ENCODE results near the gene VCAN.

Gene VCAN

GRCh38 chr5:83572271-83572670, 100.7 kb downstream of the VCAN start:
- TF ChIP-seq SIN3A (IDR thresholded peaks at IDR 0.05; ENCODE audit: borderline replicate concordance, insufficient read depth, low read length) (no peak), POLR2AphosphoS5 (IDR thresholded peaks at IDR 0.05; ENCODE audit: low read depth, low read length) (0 out of 2 replicates have a peak, but pooled peaks have one; percentile 21)

GRCh38 chr5:83576341-83576740, 104.8 kb downstream of the VCAN start:
- TF ChIP-seq TAF1 (IDR thresholded peaks at IDR 0.05; ENCODE audit: borderline replicate concordance, insufficient read depth, low read length) (no peak), POLR2AphosphoS5 (IDR thresholded peaks at IDR 0.05; ENCODE audit: low read depth, low read length) (no peak), SIN3A (IDR thresholded peaks at IDR 0.05; ENCODE audit: borderline replicate concordance, insufficient read depth, low read length) (no peak), REST (IDR thresholded peaks at IDR 0.05; ENCODE audit: insufficient read depth in 1 of 2, low read depth in 2 of 2, low read length in 2 of 2) (no peak), FOXP2 (optimal IDR thresholded peaks at IDR 0.05; ENCODE audit: borderline replicate concordance, extremely low read depth, extremely low read length, insufficient read depth) (no peak)

GRCh38 chr5:83577036-83577636, 105.6 kb downstream of the VCAN start:
- TF ChIP-seq SIN3A (IDR thresholded peaks at IDR 0.05; ENCODE audit: borderline replicate concordance, insufficient read depth, low read length) (no peak), REST (IDR thresholded peaks at IDR 0.05; ENCODE audit: insufficient read depth in 1 of 2, low read depth in 2 of 2, low read length in 2 of 2) (no peak), TAF1 (IDR thresholded peaks at IDR 0.05; ENCODE audit: borderline replicate concordance, insufficient read depth, low read length) (no peak), POLR2AphosphoS5 (IDR thresholded peaks at IDR 0.05; ENCODE audit: low read depth, low read length) (no peak; the same call in 1 of the 2 replicates), FOXP2 (optimal IDR thresholded peaks at IDR 0.05; ENCODE audit: borderline replicate concordance, extremely low read depth, extremely low read length, insufficient read depth) (no peak)

GRCh38 chr5:83583859-83584258, 112.3 kb downstream of the VCAN start:
- TF ChIP-seq POLR2AphosphoS5 (IDR thresholded peaks at IDR 0.05; ENCODE audit: low read depth, low read length) (peak; percentile 65), FOXP2 (optimal IDR thresholded peaks at IDR 0.05; ENCODE audit: borderline replicate concordance, extremely low read depth, extremely low read length, insufficient read depth) (no peak), SIN3A (IDR thresholded peaks at IDR 0.05; ENCODE audit: borderline replicate concordance, insufficient read depth, low read length) (no peak), TAF1 (IDR thresholded peaks at IDR 0.05; ENCODE audit: borderline replicate concordance, insufficient read depth, low read length) (no peak), REST (IDR thresholded peaks at IDR 0.05; ENCODE audit: insufficient read depth in 1 of 2, low read depth in 2 of 2, low read length in 2 of 2) (no peak)

- TF ChIP-seq POLR2AphosphoS5 (IDR thresholded peaks at IDR 0.05; ENCODE audit: low read depth, low read length) (no peak), TAF1 (IDR thresholded peaks at IDR 0.05; ENCODE audit: borderline replicate concordance, insufficient read depth, low read length) (no peak), SIN3A (IDR thresholded peaks at IDR 0.05; ENCODE audit: borderline replicate concordance, insufficient read depth, low read length) (no peak), FOXP2 (optimal IDR thresholded peaks at IDR 0.05; ENCODE audit: borderline replicate concordance, extremely low read depth, extremely low read length, insufficient read depth) (no peak), REST (IDR thresholded peaks at IDR 0.05; ENCODE audit: insufficient read depth in 1 of 2, low read depth in 2 of 2, low read length in 2 of 2) (no peak)
These were observed 115.6 kb downstream of the VCAN start for GRCh38 chr5:83586874-83587776.
